ENCODE data around the gene TRPM2. TPM values are rescaled to one million over a fixed set of nuclear protein-coding genes. Genes with fewer than 3 reads are reported as not detected.

TRPM2 gene
- total and polyA plus RNA-seq, 2 of the 13 experiments (the other 11 are each of a cell fraction or from before 2014, with no cell fraction given), result 0.07 to 0.20 TPM

DNA sequence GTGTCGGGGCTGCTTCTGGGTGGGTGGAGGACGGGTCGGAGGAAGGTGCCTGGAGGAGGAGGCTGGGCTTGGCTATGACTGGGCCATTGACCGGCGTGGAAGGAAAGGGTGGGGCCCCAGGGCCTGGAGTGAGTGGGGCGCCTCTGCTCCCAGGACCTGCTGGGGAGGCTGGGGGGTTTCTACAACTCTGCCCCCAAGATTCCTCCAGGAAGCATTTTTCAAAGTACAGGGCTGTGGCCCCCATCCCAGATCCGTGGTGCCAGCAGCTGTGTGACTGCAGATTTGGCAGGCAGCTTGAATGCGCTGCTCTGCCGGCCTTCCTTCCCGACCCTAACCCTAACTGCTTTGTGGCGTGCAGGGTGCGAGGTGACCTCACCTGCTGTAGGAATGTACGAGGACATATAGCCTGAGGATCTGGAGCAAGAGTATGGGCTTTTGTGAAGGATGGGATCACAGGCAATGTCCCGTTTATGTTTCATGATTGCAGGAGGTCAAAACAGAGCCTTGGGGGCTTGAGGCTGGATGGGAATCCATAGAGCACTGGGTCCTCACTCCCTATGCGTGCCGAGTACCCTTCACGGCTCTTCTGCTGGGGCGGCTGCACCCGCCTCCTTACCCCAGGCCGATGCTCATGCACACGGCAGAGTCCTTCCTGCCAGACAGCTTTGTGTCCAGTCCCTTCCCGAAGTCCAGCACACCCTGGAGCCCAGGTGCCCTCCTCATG is 24.7 kb downstream of the TRPM2 start:
- no peak for TF ChIP-seq BRCA1 (CRISPR knock-in tag; IDR thresholded peaks at IDR 0.05)
- TF ChIP-seq PATZ1 (CRISPR knock-in tag; IDR thresholded peaks at IDR 0.05), result no peak
- no peak for TF ChIP-seq KLF9 (CRISPR knock-in tag; IDR thresholded peaks at IDR 0.05; ENCODE audit: low read depth)
- TF ChIP-seq TBX2 (CRISPR knock-in tag; IDR thresholded peaks at IDR 0.05; ENCODE audit: borderline replicate concordance), result no peak
- no peak for TF ChIP-seq SOX5 (CRISPR knock-in tag; IDR thresholded peaks at IDR 0.05; ENCODE audit: borderline replicate concordance)
- TF ChIP-seq ZNF136 (CRISPR knock-in tag; IDR thresholded peaks at IDR 0.05; ENCODE audit: low read depth), result no peak
- no peak for TF ChIP-seq ZNF780A (CRISPR knock-in tag; IDR thresholded peaks at IDR 0.05)
- TF ChIP-seq ZNF329 (CRISPR knock-in tag; IDR thresholded peaks at IDR 0.05; ENCODE audit: low read depth), result no peak
- TF ChIP-seq AGO2 (optimal IDR thresholded peaks at IDR 0.05; ENCODE audit: low read depth, low read length), result no peak
- no peak for TF ChIP-seq EED (CRISPR knock-in tag; IDR thresholded peaks at IDR 0.05)
- TF ChIP-seq ZSCAN30 (CRISPR knock-in tag; IDR thresholded peaks at IDR 0.05), result no peak
- TF ChIP-seq SP4 (CRISPR knock-in tag; IDR thresholded peaks at IDR 0.05), result no peak
- TF ChIP-seq ZNF616 (CRISPR knock-in tag; IDR thresholded peaks at IDR 0.05; ENCODE audit: low read depth), result no peak
- no peak for TF ChIP-seq POLR2AphosphoS5 (IDR thresholded peaks at IDR 0.05; ENCODE audit: low read depth, low read length)
- no peak for TF ChIP-seq ZNF878 (CRISPR knock-in tag; IDR thresholded peaks at IDR 0.05)
- no peak for TF ChIP-seq ZSCAN22 (CRISPR knock-in tag; IDR thresholded peaks at IDR 0.05)
- H3K27me3 ChIP-seq (ENCODE audit: control insufficient read depth in 1 of 2, insufficient read depth in 2 of 2, low read length in 2 of 2), result peaks cover 16 to 53% of the 10 kb centered on the region in 2 experiments
- H3K36me3 ChIP-seq (replicated peaks in 1 of 2; ENCODE audit: control insufficient read depth in 1 of 2, insufficient read depth in 2 of 2, low read length in 2 of 2), result no peaks in the 10 kb centered on the region
- no peaks in the 10 kb centered on the region for H3K9me3 ChIP-seq (ENCODE audit: low read length)
- H3K4me3 ChIP-seq (replicated peaks in 1 of 3; ENCODE audit: insufficient read depth in 1 of 3, low read depth in 2 of 3, low read length in 3 of 3), result no peak overlapping the region
- in situ Hi-C loops (cut with HindIII; ENCODE audit: extremely low pct_ligation_motif_present, low pct_unique_long_range_greater_than_20kb) (loop anchor here (5.0 kb wide), 2 partner anchors 49 to 104 kb away; no protein-coding TSS in a partner anchor), intact Hi-C loops (cut with micrococcal nuclease; ENCODE audit: unreplicated experiment) (no loop called here)
- WGBS (ENCODE audit: low lambda C conversion rate), result 45% methylated on average over 15 of the region's 22 CpGs
- BruUV-seq (replicated peaks), result no TSS peak
- DNase-seq (ENCODE audit: low spot score), result no peak
- ChIA-PET CTCF (ENCODE audit: low intra/inter-chr PET ratio, low total read pairs) (no interaction called here), POLR2A (no interaction called here)
- H3K79me2 ChIP-seq (ENCODE audit: insufficient read depth, low read length), result no peaks in the 10 kb centered on the region
- no peak overlapping the region for H3K4me2 ChIP-seq (ENCODE audit: low read depth, low read length)
- H3K27ac ChIP-seq (ENCODE audit: extremely low read length, insufficient read depth, low read length), result no peak overlapping the region
- H3K9ac ChIP-seq (ENCODE audit: insufficient read depth, low read depth, low read length), result no peak overlapping the region
- H2AFZ ChIP-seq (ENCODE audit: low read length), result no peak overlapping the region
- H4K20me1 ChIP-seq (ENCODE audit: insufficient read depth, low read length), result no peaks in the 10 kb centered on the region
- ATAC-seq, result no peak; the same call in 2 of the 3 replicates
- no peaks in the 10 kb centered on the region for H3K4me1 ChIP-seq (ENCODE audit: insufficient read depth, low read length)
- no peak for FAIRE-seq

All from HepG2 (cell line).